Karpas-422 (cell line): ENCODE measurements around the gene BRINP3. TPM values are rescaled to one million over a fixed set of nuclear protein-coding genes. Genes with fewer than 3 reads are reported as not detected.
"Not testable (repeated sequence)": the region's sequence is repeated elsewhere in the genome, so short reads cannot be mapped to it uniquely, and the experiment has no call there.

Experiments used
- DNase-seq: peaks from one replicate; pipeline ENCODE4 v3.0.0-alpha.2; 2015
- H2AFZ ChIP-seq: fragments of 200-600 bp; sonication (generic); 2 replicates; pipeline ENCODE4 v1.6.1; 2014; ENCODE audit warnings: antibody characterized with exemption, low read length, mixed read lengths
- H3K27ac ChIP-seq: fragments of 200-600 bp; sonication (generic); 2 replicates; pipeline ENCODE4 v1.5.1; 2014; ENCODE audit warnings: mild to moderate bottlenecking, low read length, moderate library complexity
- H3K27me3 ChIP-seq: fragments of 200-600 bp; sonication (generic); 2 replicates; pipeline ENCODE4 v1.6.1; 2014; ENCODE audit warnings: low read length, mixed read lengths
- H3K36me3 ChIP-seq: fragments of 200-600 bp; sonication (generic); 2 replicates; pipeline ENCODE4 v1.6.1; 2014; ENCODE audit warnings: low read length, mixed read lengths; ENCODE audit not compliant: insufficient read depth
- H3K4me1 ChIP-seq: fragments of 200-600 bp; sonication (generic); 2 replicates; pipeline ENCODE4 v1.6.1; 2014; ENCODE audit warnings: mild to moderate bottlenecking, low read length, mixed read lengths
- H3K4me2 ChIP-seq: fragments of 200-600 bp; sonication (generic); 2 replicates; pipeline ENCODE4 v1.6.1; 2014; ENCODE audit warnings: low read length, low read depth, mild to moderate bottlenecking; ENCODE audit not compliant: poor library complexity, severe bottlenecking
- H3K4me3 ChIP-seq: fragments of 200-600 bp; sonication (generic); 2 replicates; pipeline ENCODE4 v1.5.1; 2014; ENCODE audit warnings: mild to moderate bottlenecking, antibody characterized with exemption, low read length, mixed read lengths
- H3K79me2 ChIP-seq: fragments of 200-600 bp; sonication (generic); 2 replicates; pipeline ENCODE4 v1.6.1; 2014; ENCODE audit warnings: mild to moderate bottlenecking, low read length, mixed read lengths
- H3K9ac ChIP-seq: fragments of 200-600 bp; sonication (generic); 2 replicates; pipeline ENCODE4 v1.6.0; 2014; ENCODE audit warnings: low read length
- H3K9me2 ChIP-seq: fragments of 200-600 bp; sonication (generic), shearing (Covaris generic); replicated peaks from 2 replicates; pipeline ENCODE4 v1.6.0; 2014; ENCODE audit warnings: mild to moderate bottlenecking, low read length, moderate library complexity; ENCODE audit not compliant: insufficient read depth
- H3K9me3 ChIP-seq: fragments of 300-700, 200-600 bp; sonication (generic); 2 replicates; pipeline ENCODE4 v1.6.1; 2014; ENCODE audit warnings: low read length, mixed read lengths
- H4K20me1 ChIP-seq: fragments of 200-600 bp; sonication (generic); 2 replicates; pipeline ENCODE4 v1.6.1; 2014; ENCODE audit warnings: mild to moderate bottlenecking, antibody characterized with exemption, low read length, low read depth; ENCODE audit not compliant: insufficient read depth
- total RNA-seq: library from RNA; depleted of rRNA; stranded (reverse); fragments of >200 nt; shearing (Covaris generic); gene quantifications from 2 replicates; pipeline ENCODE4 v1.2.3, GENCODE V29; 2014; ENCODE audit warnings: low replicate concordance

Gene BRINP3
- total RNA-seq, 1 experiment from 2014 or later: not detected

DNA sequence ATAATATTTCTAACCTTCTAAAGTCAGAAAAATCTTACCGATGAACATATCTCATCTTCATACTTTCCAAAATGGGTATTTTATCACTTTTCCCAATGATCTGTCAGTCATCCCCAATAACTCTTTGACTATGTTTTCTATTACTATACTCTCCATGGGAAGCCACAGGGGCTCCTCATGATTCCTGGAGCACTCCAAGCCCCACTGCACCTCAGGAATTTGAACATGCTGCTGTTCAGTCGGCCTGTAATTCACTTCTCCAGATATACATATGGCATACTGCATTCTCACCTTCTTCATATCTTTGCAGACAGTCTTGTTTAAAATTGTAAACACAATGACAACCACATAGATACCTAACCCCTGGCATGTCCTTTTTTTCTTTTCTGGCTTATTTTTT is 333.0 kb downstream of the BRINP3 start:
- H3K79me2 ChIP-seq: no peaks in the 10 kb centered on the region
- no peaks in the 10 kb centered on the region for H3K9me2 ChIP-seq

DNA sequence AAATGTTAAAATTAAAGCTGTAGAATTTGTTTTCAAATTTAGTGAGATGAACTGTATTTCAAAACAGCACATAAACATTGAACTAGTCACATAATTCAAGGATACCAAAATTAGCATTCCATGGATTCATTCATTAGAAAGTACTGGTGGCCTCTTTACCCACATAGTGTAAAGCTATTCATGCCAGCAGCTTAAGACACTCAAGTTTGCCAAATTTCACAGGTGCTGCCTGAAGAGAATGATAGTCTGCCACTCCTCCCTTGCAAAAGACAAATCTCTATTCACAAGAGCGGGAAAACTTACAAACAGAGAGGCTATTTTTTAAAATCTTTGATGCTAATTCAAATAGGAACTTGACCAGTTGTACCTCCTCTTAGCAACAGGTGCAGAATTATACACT is 337.0 kb downstream of the BRINP3 start:
- Histone ChIP-seq H3K79me2 (no peaks in the 10 kb centered on the region), H3K27me3 (no peaks in the 10 kb centered on the region), H3K9ac (no peak overlapping the region), H3K4me1 (no peaks in the 10 kb centered on the region), H4K20me1 (no peaks in the 10 kb centered on the region), H3K36me3 (no peaks in the 10 kb centered on the region), H3K4me2 (no peak overlapping the region), H3K9me2 (no peaks in the 10 kb centered on the region), H2AFZ (no peak overlapping the region), H3K9me3 (peaks cover 15% of the 10 kb centered on the region), H3K27ac (no peak overlapping the region), H3K4me3 (no peak overlapping the region)
- DNase-seq: no peak

More for the DNA sequence above, 333.0 kb downstream of the BRINP3 start:
- no peaks in the 10 kb centered on the region for H3K36me3 ChIP-seq
- H3K4me1 ChIP-seq: no peaks in the 10 kb centered on the region
- no peak for DNase-seq
- no peaks in the 10 kb centered on the region for H4K20me1 ChIP-seq
- H3K27me3 ChIP-seq: no peaks in the 10 kb centered on the region
- H3K4me3 ChIP-seq: no peak overlapping the region
- no peak overlapping the region for H3K27ac ChIP-seq
- no peak overlapping the region for H3K4me2 ChIP-seq
- H3K9me3 ChIP-seq: peaks cover 17% of the 10 kb centered on the region; the same call in 1 of the 2 replicates
- no peak overlapping the region for H2AFZ ChIP-seq
- no peak overlapping the region for H3K9ac ChIP-seq

DNA sequence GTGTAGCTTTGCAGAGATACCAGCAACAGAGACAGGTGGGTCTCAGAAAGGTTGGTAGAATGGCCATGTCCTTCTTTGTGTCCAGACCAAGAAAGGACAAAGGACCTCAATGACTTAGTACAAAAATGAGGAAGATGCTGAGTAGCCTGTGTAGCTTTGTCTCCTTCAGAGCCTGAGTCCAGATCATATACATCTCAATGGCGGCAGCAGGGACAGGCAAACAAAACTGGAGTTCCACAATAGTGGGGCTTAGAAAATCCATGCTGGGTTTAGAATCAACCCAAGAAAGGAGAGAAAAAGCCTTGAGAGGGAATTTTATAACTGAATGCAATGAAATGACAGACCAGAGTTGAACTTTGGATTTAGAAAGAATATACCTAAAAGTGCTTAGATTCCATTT is 339.0 kb downstream of the BRINP3 start:
- Histone ChIP-seq H2AFZ (no peak overlapping the region), H3K4me1 (no peaks in the 10 kb centered on the region), H3K4me2 (no peak overlapping the region), H3K36me3 (no peaks in the 10 kb centered on the region), H3K4me3 (no peak overlapping the region), H3K9me3 (peaks cover 18% of the 10 kb centered on the region), H4K20me1 (no peaks in the 10 kb centered on the region), H3K79me2 (no peaks in the 10 kb centered on the region), H3K27ac (no peak overlapping the region), H3K27me3 (no peaks in the 10 kb centered on the region), H3K9ac (no peak overlapping the region), H3K9me2 (no peaks in the 10 kb centered on the region)
- no peak for DNase-seq

DNA sequence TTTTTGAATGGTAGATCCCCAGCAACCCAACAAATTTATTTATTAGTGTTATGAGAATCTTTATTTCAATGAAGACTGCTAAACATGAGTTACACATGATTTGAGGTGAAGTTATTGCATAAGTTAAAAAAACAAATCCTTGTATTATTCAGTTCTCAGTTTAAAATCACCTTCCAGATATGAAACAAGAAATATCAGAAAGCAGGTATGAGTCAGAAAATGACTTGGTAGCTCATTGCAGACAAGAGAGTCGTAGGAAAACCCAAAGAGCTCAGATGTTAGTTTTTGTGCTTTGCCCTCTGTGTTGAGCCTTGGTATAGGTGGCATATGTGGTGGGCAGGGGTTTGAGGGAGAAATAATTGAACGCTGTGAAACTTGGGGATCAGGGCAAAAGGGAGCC is 339.4 kb downstream of the BRINP3 start:
- H3K27me3 ChIP-seq: no peaks in the 10 kb centered on the region
- DNase-seq: no peak
- H3K27ac ChIP-seq: no peak overlapping the region
- H3K4me3 ChIP-seq: no peak overlapping the region
- no peaks in the 10 kb centered on the region for H3K4me1 ChIP-seq
- H3K36me3 ChIP-seq: no peaks in the 10 kb centered on the region
- H2AFZ ChIP-seq: no peak overlapping the region
- no peak overlapping the region for H3K9ac ChIP-seq
- no peaks in the 10 kb centered on the region for H3K9me2 ChIP-seq
- no peak overlapping the region for H3K4me2 ChIP-seq
- H3K9me3 ChIP-seq: peaks cover 19% of the 10 kb centered on the region
- no peaks in the 10 kb centered on the region for H4K20me1 ChIP-seq
- no peaks in the 10 kb centered on the region for H3K79me2 ChIP-seq

DNA sequence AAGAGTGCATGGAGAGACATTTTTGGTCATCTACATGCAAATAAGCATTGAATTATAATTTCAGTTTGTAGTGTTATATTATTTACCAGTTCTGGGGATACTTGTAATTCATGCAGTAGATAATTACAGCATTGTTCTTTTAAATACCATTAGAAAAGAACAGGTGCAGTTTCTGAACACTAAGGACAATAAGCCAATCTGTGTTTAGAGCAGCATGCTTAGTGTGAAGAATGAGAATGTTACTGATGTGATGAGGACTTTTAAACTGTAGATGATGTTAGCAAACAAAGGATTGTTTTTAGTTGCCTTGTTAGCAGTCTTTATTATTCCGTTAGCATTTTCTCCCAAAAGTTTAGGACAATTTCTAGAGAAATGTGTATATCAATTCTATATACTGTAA is 348.3 kb downstream of the BRINP3 start:
- Histone ChIP-seq H3K9me3 (peaks cover 46% of the 10 kb centered on the region), H3K4me1 (no peaks in the 10 kb centered on the region), H3K36me3 (no peaks in the 10 kb centered on the region), H3K79me2 (no peaks in the 10 kb centered on the region), H3K4me2 (no peak overlapping the region), H3K27me3 (no peaks in the 10 kb centered on the region), H3K9me2 (no peaks in the 10 kb centered on the region), H3K27ac (no peak overlapping the region), H2AFZ (no peak overlapping the region), H3K4me3 (no peak overlapping the region), H3K9ac (no peak overlapping the region), H4K20me1 (no peaks in the 10 kb centered on the region)
- no peak for DNase-seq

DNA sequence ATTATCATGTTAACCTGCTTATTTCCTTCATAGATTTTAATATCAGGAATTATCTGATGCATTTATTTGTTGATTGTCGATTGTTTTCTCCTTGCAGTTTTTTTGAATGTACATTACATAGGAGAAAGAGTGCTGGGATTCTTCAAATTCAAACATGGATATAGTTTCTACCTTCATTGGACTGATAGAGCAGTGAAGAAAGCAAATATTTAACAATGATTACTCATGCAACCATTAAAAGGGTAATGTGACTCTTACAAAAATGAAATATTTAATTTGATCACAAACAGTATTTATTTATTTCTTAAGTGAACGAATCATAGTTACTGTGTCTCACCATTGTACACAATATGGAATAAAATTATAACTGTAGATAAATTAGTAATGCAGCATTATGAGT is 350.9 kb downstream of the BRINP3 start:
- no peaks in the 10 kb centered on the region for H3K36me3 ChIP-seq
- no peaks in the 10 kb centered on the region for H3K9me2 ChIP-seq
- H4K20me1 ChIP-seq: no peaks in the 10 kb centered on the region
- H3K4me3 ChIP-seq: no peak overlapping the region
- no peak for DNase-seq
- H3K27me3 ChIP-seq: no peaks in the 10 kb centered on the region
- H3K4me2 ChIP-seq: no peak overlapping the region
- H3K9ac ChIP-seq: no peak overlapping the region
- H3K4me1 ChIP-seq: no peaks in the 10 kb centered on the region
- H3K79me2 ChIP-seq: no peaks in the 10 kb centered on the region
- peaks cover 36% of the 10 kb centered on the region for H3K9me3 ChIP-seq
- H3K27ac ChIP-seq: no peak overlapping the region
- no peak overlapping the region for H2AFZ ChIP-seq

DNA sequence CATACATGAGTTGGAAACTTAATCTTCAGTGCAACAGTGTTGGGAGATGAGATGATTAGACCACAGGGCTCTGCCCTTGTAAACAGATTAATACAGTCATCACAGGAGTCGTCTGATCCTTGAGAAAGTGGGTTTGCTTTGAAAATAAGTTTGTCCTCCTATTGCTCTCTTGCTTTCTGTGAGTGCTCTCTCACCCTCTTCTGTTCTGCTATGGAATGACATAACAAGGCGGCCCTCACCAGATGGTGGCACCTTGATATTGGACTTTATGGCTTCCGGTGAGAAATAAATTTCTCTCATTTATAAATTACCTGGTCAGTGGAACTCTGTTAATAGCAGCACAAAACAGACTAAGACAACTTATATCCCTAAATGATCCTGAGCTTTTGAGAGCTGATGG is 353.6 kb downstream of the BRINP3 start:
- no peak for DNase-seq
- peaks cover 21% of the 10 kb centered on the region for H3K9me3 ChIP-seq
- no peak overlapping the region for H2AFZ ChIP-seq
- H3K4me1 ChIP-seq: no peaks in the 10 kb centered on the region
- no peak overlapping the region for H3K4me2 ChIP-seq
- no peaks in the 10 kb centered on the region for H3K9me2 ChIP-seq
- no peaks in the 10 kb centered on the region for H3K27me3 ChIP-seq
- no peak overlapping the region for H3K27ac ChIP-seq
- H3K79me2 ChIP-seq: no peaks in the 10 kb centered on the region
- no peaks in the 10 kb centered on the region for H3K36me3 ChIP-seq
- no peak overlapping the region for H3K4me3 ChIP-seq
- no peak overlapping the region for H3K9ac ChIP-seq
- no peaks in the 10 kb centered on the region for H4K20me1 ChIP-seq

DNA sequence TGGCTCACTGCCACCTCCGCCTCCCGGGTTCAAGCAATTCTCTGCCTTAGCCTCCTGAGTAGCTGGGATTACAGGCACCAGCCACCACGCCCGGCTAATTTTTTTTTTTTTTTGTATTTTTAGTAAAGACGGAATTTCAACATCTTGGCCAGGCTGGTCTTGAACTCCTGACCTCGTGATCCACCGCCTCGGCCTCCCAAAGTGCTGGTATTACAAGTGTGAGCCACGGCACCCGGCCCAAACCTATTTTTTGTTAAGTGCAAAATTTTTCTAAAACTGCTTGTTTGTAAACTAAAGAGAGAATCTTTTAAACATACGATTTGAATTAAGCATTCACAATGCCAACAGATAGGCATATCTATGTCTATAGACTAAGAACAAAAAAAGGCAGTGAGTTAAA is 357.1 kb downstream of the BRINP3 start:
- H3K79me2 ChIP-seq, H4K20me1 ChIP-seq, H3K27me3 ChIP-seq, H3K9me3 ChIP-seq, H3K4me2 ChIP-seq, H3K9ac ChIP-seq, H3K27ac ChIP-seq, H3K4me1 ChIP-seq, H3K4me3 ChIP-seq, H2AFZ ChIP-seq, H3K36me3 ChIP-seq, DNase-seq, H3K9me2 ChIP-seq: not testable (repeated sequence)

DNA sequence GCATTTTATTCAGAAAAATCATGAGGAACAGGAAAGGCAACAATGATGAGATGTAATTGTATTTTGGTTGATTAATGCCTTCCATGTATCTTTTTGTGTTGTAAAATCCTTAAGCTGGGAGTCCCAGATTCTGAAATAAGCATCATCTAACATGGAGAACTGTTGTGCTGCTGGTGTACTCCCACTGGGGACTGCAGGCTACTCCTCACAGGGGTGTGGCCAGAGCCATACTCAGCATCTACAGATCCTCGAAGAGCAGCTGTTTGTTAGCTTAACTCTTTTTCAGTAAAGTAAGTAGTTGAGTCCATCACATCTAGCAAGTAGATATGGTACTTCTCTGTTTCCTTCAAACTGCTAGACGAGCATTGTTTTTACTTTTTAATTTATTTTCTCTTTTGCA is 358.0 kb downstream of the BRINP3 start:
- DNase-seq: no peak
- H3K36me3 ChIP-seq: no peaks in the 10 kb centered on the region
- no peaks in the 10 kb centered on the region for H3K9me2 ChIP-seq
- H3K27ac ChIP-seq: no peak overlapping the region
- no peaks in the 10 kb centered on the region for H4K20me1 ChIP-seq
- H3K4me2 ChIP-seq: no peak overlapping the region
- H3K27me3 ChIP-seq: no peaks in the 10 kb centered on the region
- H3K4me3 ChIP-seq: no peak overlapping the region
- H3K4me1 ChIP-seq: no peaks in the 10 kb centered on the region
- no peak overlapping the region for H2AFZ ChIP-seq
- H3K9ac ChIP-seq: no peak overlapping the region
- H3K9me3 ChIP-seq: peaks cover 5% of the 10 kb centered on the region; the same call in 1 of the 2 replicates
- H3K79me2 ChIP-seq: no peaks in the 10 kb centered on the region
